Neutrophil (primary cell): ENCODE data around the gene HDAC6.

Experiments used
- H3K27ac ChIP-seq: fragments of 200-600 bp; sonication (generic); 2 replicates; pipeline ENCODE4 v1.5.1; 2016; ENCODE audit warnings: mild to moderate bottlenecking, moderate library complexity
- H3K27me3 ChIP-seq: fragments of 200-600 bp; sonication (generic); 2 replicates; pipeline ENCODE4 v1.6.0; 2016; ENCODE audit warnings: mild to moderate bottlenecking
- H3K36me3 ChIP-seq: fragments of 200-600 bp; sonication (generic); 2 replicates; pipeline ENCODE4 v1.5.1; 2017
- H3K4me1 ChIP-seq, 2 experiments: fragments of 200-600 bp in 1 of 2; sonication (generic) in 1 of 2; 1 replicate in 1 of 2; 2 replicates in 1 of 2; pipeline versions ENCODE4 v1.5.1 to v1.6.1; 2013 to 2016; ENCODE audit warnings: low read depth in 1 of 2, low read length in 1 of 2, mild to moderate bottlenecking in 1 of 2, moderate library complexity in 1 of 2; ENCODE audit not compliant: control insufficient read depth in 1 of 2, insufficient read depth in 1 of 2
- H3K4me3 ChIP-seq, 2 experiments: fragments of 200-600 bp in 1 of 2; sonication (generic) in 1 of 2; 1 replicate in 1 of 2; 2 replicates in 1 of 2; pipeline ENCODE4 v1.5.1; 2013 to 2016; ENCODE audit warnings: low read depth in 1 of 2, low read length in 1 of 2, mild to moderate bottlenecking in 1 of 2, moderate library complexity in 1 of 2
- H3K9me3 ChIP-seq: fragments of 200-600 bp; sonication (generic); 2 replicates; pipeline ENCODE4 v1.5.1; 2016
- TF ChIP-seq, protein P1 (sequence below): fragments of 200-600 bp; sonication (generic); IDR thresholded peaks from 2 replicates; pipeline ENCODE4 v1.5.1; 2016; ENCODE audit warnings: antibody characterized with exemption

Gene HDAC6

DNA sequence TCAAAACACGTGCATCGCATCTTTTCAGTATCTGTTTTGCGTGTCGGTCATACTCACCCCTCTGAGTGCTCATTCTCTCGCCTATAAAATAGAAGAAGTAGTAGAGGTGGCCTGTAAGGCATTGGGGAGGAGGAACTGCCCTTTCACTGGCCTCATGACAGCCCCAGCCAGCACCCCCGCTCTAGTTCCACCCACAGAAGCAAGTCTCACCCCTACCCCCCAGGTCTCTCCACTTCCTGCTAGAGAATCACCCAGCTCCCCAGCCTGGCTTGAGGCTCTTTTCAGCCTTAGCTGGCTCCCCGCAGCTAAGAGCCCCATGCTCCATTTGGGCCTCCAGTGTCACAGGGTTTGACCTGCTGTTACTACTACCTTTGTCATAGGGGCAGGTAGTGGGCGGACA is 11.8 kb downstream of the HDAC6 start:
- no peaks in the 10 kb centered on the region for H3K27me3 ChIP-seq

DNA sequence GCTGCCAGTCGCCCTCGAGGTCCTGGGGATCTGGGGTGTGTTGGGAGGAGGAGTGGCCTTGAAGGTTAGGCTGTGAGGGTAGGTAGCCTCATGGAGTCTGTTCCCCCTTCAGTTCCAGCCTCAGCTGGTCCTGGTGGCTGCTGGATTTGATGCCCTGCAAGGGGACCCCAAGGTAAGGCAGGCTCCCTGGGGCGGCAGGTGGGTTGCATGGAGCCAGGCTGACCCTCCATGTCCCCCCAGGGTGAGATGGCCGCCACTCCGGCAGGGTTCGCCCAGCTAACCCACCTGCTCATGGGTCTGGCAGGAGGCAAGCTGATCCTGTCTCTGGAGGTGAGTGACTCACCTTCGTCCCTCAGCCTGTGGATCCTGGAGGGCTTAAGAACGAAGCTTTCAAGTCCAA is 12.9 kb downstream of the HDAC6 start:
- H3K27ac ChIP-seq = no peak overlapping the region
- H3K4me3 ChIP-seq = no peak overlapping the region
- peaks cover 32% of the 10 kb centered on the region for H3K36me3 ChIP-seq
- H3K4me1 ChIP-seq = no peaks in the 10 kb centered on the region
- TF ChIP-seq, protein P1, sequence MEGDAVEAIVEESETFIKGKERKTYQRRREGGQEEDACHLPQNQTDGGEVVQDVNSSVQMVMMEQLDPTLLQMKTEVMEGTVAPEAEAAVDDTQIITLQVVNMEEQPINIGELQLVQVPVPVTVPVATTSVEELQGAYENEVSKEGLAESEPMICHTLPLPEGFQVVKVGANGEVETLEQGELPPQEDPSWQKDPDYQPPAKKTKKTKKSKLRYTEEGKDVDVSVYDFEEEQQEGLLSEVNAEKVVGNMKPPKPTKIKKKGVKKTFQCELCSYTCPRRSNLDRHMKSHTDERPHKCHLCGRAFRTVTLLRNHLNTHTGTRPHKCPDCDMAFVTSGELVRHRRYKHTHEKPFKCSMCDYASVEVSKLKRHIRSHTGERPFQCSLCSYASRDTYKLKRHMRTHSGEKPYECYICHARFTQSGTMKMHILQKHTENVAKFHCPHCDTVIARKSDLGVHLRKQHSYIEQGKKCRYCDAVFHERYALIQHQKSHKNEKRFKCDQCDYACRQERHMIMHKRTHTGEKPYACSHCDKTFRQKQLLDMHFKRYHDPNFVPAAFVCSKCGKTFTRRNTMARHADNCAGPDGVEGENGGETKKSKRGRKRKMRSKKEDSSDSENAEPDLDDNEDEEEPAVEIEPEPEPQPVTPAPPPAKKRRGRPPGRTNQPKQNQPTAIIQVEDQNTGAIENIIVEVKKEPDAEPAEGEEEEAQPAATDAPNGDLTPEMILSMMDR = no peak
- no peaks in the 10 kb centered on the region for H3K27me3 ChIP-seq
- no peaks in the 10 kb centered on the region for H3K9me3 ChIP-seq

More for the DNA sequence above, 11.8 kb downstream of the HDAC6 start:
- no peak overlapping the region for H3K4me3 ChIP-seq
- H3K4me1 ChIP-seq = no peaks in the 10 kb centered on the region
- TF ChIP-seq, protein P1 = no peak
- H3K27ac ChIP-seq = no peak overlapping the region
- no peaks in the 10 kb centered on the region for H3K9me3 ChIP-seq
- peaks cover 28% of the 10 kb centered on the region for H3K36me3 ChIP-seq

DNA sequence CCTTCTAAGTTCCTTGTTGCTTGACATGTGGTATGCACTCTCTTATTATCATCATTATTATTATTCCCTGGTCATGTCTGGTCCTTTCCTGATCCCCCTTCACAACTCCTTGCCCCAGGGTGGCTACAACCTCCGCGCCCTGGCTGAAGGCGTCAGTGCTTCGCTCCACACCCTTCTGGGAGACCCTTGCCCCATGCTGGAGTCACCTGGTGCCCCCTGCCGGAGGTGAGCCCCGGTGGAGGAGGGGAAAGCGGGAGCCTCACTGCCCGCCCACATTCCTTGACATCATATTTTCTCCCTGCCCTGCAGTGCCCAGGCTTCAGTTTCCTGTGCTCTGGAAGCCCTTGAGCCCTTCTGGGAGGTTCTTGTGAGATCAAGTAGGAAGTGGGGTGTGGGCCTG is 13.4 kb downstream of the HDAC6 start:
- TF ChIP-seq, protein P1 = no peak
- Histone ChIP-seq H3K4me3 (no peak overlapping the region), H3K9me3 (no peaks in the 10 kb centered on the region), H3K36me3 (peaks cover 34% of the 10 kb centered on the region), H3K4me1 (no peaks in the 10 kb centered on the region), H3K27me3 (no peaks in the 10 kb centered on the region), H3K27ac (no peak overlapping the region)

DNA sequence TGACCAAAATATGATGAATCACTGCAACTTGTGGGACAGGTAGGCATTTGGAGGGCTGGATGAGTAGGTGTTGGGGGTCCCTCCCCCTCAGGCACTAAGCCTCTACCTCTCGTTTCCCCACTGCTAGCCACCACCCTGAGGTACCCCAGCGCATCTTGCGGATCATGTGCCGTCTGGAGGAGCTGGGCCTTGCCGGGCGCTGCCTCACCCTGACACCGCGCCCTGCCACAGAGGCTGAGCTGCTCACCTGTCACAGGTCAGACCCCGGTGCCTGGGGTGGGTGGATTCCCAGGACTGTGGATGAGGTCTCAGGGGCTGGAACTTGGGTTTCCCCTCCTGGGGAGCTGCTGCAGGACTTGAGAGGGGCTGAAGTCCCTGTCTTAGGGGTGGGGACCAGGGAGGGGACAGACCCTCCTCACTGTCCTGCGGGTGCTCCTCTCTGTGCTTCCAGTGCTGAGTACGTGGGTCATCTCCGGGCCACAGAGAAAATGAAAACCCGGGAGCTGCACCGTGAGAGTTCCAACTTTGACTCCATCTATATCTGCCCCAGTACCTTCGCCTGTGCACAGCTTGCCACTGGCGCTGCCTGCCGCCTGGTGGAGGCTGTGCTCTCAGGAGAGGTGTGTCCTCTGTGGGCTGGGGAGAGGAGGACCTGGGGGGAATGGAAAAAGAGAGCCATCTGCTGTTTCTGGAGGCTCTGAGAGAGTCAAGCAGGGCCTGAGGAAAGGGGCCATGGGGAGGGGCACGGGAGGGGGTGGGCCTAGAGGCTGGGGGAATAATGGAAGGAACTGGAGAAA is 14.3 kb downstream of the HDAC6 start:
- TF ChIP-seq, protein P1 = no peak
- no peaks in the 10 kb centered on the region for H3K9me3 ChIP-seq
- H3K36me3 ChIP-seq = peaks cover 36% of the 10 kb centered on the region
- no peak overlapping the region for H3K27ac ChIP-seq
- H3K27me3 ChIP-seq = no peaks in the 10 kb centered on the region
- H3K4me3 ChIP-seq = no peak overlapping the region
- no peaks in the 10 kb centered on the region for H3K4me1 ChIP-seq

DNA sequence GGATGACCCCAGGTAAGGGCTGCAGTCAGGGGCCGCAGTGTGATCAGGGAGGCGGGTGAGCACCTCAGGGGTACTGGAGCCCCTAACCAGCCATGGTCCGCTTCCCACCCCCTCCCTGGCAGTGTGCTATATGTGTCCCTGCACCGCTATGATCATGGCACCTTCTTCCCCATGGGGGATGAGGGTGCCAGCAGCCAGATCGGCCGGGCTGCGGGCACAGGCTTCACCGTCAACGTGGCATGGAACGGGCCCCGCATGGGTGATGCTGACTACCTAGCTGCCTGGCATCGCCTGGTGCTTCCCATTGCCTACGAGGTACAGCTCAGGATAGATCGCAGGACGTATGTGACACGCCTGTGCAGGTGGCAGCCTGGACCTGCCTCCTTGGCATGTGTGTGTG is 16.2 kb downstream of the HDAC6 start:
- Histone ChIP-seq H3K27me3 (no peaks in the 10 kb centered on the region), H3K36me3 (peaks cover 53% of the 10 kb centered on the region), H3K4me3 (no peak overlapping the region), H3K9me3 (no peaks in the 10 kb centered on the region), H3K4me1 (no peaks in the 10 kb centered on the region), H3K27ac (no peak overlapping the region)
- TF ChIP-seq, protein P1 = no peak
